Measurements from ENCODE around the gene SETD1B. TPM values are rescaled to one million over a fixed set of nuclear protein-coding genes. Genes with fewer than 3 reads are reported as not detected.

SETD1B gene
- total and polyA plus RNA-seq, 2 donors (not counting 3 experiments of a cell fraction or from before 2014, with no cell fraction given) = 2.6 to 27.0 TPM

DNA sequence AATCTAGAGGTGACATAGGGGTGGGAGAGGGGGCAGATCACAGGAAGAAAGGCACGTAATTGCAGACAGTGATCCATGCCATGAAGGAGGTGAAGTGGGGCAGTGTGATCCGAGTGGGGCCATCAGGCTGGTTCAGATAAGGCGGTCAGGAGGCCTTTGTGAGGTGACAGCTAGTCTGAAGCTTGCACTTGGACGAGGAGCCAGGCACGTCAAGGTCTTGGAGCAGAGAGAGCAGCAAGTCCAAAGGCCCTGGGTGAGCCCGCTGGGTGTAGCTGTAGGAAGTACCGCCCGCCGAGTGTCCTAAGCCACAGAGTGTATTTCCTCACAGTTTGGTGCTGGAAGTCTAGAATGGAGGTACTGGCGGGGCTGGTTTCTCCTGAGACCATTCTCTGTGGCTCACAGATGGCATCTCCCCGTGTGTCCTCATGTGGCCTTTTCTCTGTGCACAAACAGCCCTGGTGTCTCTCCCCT is 33.9 kb upstream of the SETD1B start:
- Histone ChIP-seq H3K4me2 (ENCODE audit: insufficient read depth, low read length) (no peak overlapping the region), H2AFZ (ENCODE audit: low read depth, low read length) (no peak overlapping the region), H3K27me3 (ENCODE audit: control insufficient read depth in 2 of 2, insufficient read depth in 2 of 2, low read length in 2 of 2) (no peaks in the 10 kb centered on the region), H3K79me2 (ENCODE audit: control insufficient read depth, insufficient read depth, low read length) (no peaks in the 10 kb centered on the region), H3K9ac (replicated peaks; ENCODE audit: extremely low read depth, insufficient read depth, low read length) (no peak overlapping the region), H3K4me1 (ENCODE audit: control insufficient read depth, extremely low read depth, insufficient read depth, low read length) (no peaks in the 10 kb centered on the region), H3K9me1 (replicated peaks; ENCODE audit: control insufficient read depth, extremely low read depth, insufficient read depth, low read length) (no peaks in the 10 kb centered on the region), H4K20me1 (replicated peaks; ENCODE audit: control insufficient read depth, extremely low read depth, insufficient read depth, low read length) (no peaks in the 10 kb centered on the region), H3K27ac (ENCODE audit: insufficient read depth, low read depth, low read length) (no peak overlapping the region), H3K9me3 (replicated peaks; ENCODE audit: control insufficient read depth, insufficient read depth, low read length) (no peaks in the 10 kb centered on the region), H3K4me3 (replicated peaks in 1 of 3; ENCODE audit: insufficient read depth in 1 of 3, low read depth in 1 of 3, low read length in 3 of 3) (no peak overlapping the region), H3K36me3 (ENCODE audit: control insufficient read depth in 2 of 2, extremely low read depth in 1 of 2, insufficient read depth in 2 of 2, low read length in 2 of 2) (no peaks in the 10 kb centered on the region)
- TF ChIP-seq, protein P1, sequence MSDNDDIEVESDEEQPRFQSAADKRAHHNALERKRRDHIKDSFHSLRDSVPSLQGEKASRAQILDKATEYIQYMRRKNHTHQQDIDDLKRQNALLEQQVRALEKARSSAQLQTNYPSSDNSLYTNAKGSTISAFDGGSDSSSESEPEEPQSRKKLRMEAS (IDR thresholded peaks at IDR 0.05; ENCODE audit: insufficient read depth, insufficient read length) = no peak
- no peak for TF ChIP-seq EZH2 (IDR thresholded peaks at IDR 0.05; ENCODE audit: borderline replicate concordance, low read depth, low read length, severe bottlenecking)
- no peak for TF ChIP-seq FOS (IDR thresholded peaks at IDR 0.05; ENCODE audit: borderline replicate concordance, insufficient read depth, low read length)
- no peak for TF ChIP-seq JUN (IDR thresholded peaks at IDR 0.05; ENCODE audit: borderline replicate concordance, insufficient read depth, insufficient read length, low read depth)
- TF ChIP-seq GATA2 (IDR thresholded peaks at IDR 0.05; ENCODE audit: insufficient read depth, insufficient read length, low read depth, low read length) = no peak
- no peak for TF ChIP-seq POLR2AphosphoS5 (IDR thresholded peaks at IDR 0.05; ENCODE audit: insufficient read depth, low read depth, low read length)
- TF ChIP-seq, protein P2, sequence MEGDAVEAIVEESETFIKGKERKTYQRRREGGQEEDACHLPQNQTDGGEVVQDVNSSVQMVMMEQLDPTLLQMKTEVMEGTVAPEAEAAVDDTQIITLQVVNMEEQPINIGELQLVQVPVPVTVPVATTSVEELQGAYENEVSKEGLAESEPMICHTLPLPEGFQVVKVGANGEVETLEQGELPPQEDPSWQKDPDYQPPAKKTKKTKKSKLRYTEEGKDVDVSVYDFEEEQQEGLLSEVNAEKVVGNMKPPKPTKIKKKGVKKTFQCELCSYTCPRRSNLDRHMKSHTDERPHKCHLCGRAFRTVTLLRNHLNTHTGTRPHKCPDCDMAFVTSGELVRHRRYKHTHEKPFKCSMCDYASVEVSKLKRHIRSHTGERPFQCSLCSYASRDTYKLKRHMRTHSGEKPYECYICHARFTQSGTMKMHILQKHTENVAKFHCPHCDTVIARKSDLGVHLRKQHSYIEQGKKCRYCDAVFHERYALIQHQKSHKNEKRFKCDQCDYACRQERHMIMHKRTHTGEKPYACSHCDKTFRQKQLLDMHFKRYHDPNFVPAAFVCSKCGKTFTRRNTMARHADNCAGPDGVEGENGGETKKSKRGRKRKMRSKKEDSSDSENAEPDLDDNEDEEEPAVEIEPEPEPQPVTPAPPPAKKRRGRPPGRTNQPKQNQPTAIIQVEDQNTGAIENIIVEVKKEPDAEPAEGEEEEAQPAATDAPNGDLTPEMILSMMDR (IDR thresholded peaks at IDR 0.05; ENCODE audit: extremely low read depth in 1 of 2, insufficient read depth in 1 of 2, low read depth in 1 of 2, low read length in 2 of 2) = no peak
- no peak for TF ChIP-seq POLR2A (IDR thresholded peaks at IDR 0.05; ENCODE audit: low read depth, low read length)
- no peak for TF ChIP-seq MYC (IDR thresholded peaks at IDR 0.05; ENCODE audit: low read depth, low read length)
- POLR2A ChIA-PET = no interaction called here
- CTCF ChIA-PET = interaction anchor here (1.0 kb wide), 1 partner anchor 23 kb away, joined by 3 read pairs; the partner anchor contains the start of gene RHOF
- FAIRE-seq (no peak), DNase-seq (ENCODE audit: low read depth, low spot score) (no peak)
- BruUV-seq (replicated peaks) = no TSS peak
- intact Hi-C loops (cut with micrococcal nuclease) = loop anchor here (10.0 kb wide), 1 partner anchor 275 kb away; no protein-coding TSS in a partner anchor
- dilution Hi-C loops (cut with MboI; ENCODE audit: extremely low pct_ligation_motif_present, low sequenced_read_pairs) = no loop called here

Measured in endothelial cell of umbilical vein (primary cell).